HG03103 (cell line): Measurements from ENCODE around the gene PNMA1.

Experiments
- ATAC-seq: cut with Tn5 transposase; IDR thresholded peaks from one replicate; pipeline ENCODE4 v1.9.1; 2021; ENCODE audit warnings: low read depth; ENCODE audit not compliant: unreplicated experiment

The PNMA1 gene

GRCh38 chr14:73678698-73679097, 35.5 kb downstream of the PNMA1 start:
- no peak for ATAC-seq

- no peak for ATAC-seq
Observed at GRCh38 chr14:73674986-73675385, 39.2 kb downstream of the PNMA1 start.

- ATAC-seq: no peak
Observed at GRCh38 chr14:73667854-73668253, 46.3 kb downstream of the PNMA1 start.

- ATAC-seq: no peak
Observed at GRCh38 chr14:73666583-73666982, 47.6 kb downstream of the PNMA1 start.

- ATAC-seq: no peak
Observed at GRCh38 chr14:73665130-73665529, 49.1 kb downstream of the PNMA1 start.

- no peak for ATAC-seq
Observed at GRCh38 chr14:73663548-73664212, 50.5 kb downstream of the PNMA1 start.

- no peak for ATAC-seq
Observed at GRCh38 chr14:73662487-73662943, 51.7 kb downstream of the PNMA1 start.

- no peak for ATAC-seq
Observed at GRCh38 chr14:73661872-73662271, 52.3 kb downstream of the PNMA1 start.
